Keratinocyte (primary cell): Measurements from ENCODE around the gene SST. TPM values are rescaled to one million over a fixed set of nuclear protein-coding genes. Genes with fewer than 3 reads are reported as not detected.

Experiments used
- DNase-seq: peaks from one replicate; pipeline ENCODE4 v3.0.0-alpha.2; 2011; ENCODE audit warnings: low read depth, missing footprints, low spot score
- FAIRE-seq: peaks from 2 replicates; lab custom pipeline; 2011; peaks lifted over from hg19 to GRCh38; lab: Jason Lieb, UNC
- H2AFZ ChIP-seq: 2 replicates; pipeline ENCODE4 v1.6.0; 2012; ENCODE audit warnings: low read length, control low read depth, inconsistent platforms; ENCODE audit not compliant: control insufficient read depth
- H3K27ac ChIP-seq: 2 replicates; pipeline ENCODE4 v1.5.1; 2011; ENCODE audit warnings: low read length; ENCODE audit not compliant: control insufficient read depth, insufficient read depth
- H3K27me3 ChIP-seq: 3 replicates; pipeline ENCODE4 v1.6.0; 2011; ENCODE audit warnings: low read length; ENCODE audit not compliant: control insufficient read depth, insufficient read depth; ENCODE audit errors: extremely low read depth
- H3K36me3 ChIP-seq, 2 experiments: 2 replicates in 1 of 2; 3 replicates in 1 of 2; pipeline ENCODE4 v1.5.1; 2011; ENCODE audit warnings: low read length in 2 of 2, mild to moderate bottlenecking in 1 of 2; ENCODE audit not compliant: control insufficient read depth in 2 of 2, insufficient read depth in 2 of 2; ENCODE audit errors: extremely low read depth in 1 of 2
- H3K4me1 ChIP-seq: 3 replicates; pipeline ENCODE4 v1.5.1; 2011; ENCODE audit warnings: low read length; ENCODE audit not compliant: control insufficient read depth, insufficient read depth; ENCODE audit errors: extremely low read depth
- H3K4me2 ChIP-seq: 3 replicates; pipeline ENCODE4 v1.6.0; 2011; ENCODE audit warnings: low read depth, low read length; ENCODE audit not compliant: control insufficient read depth, insufficient read depth; ENCODE audit errors: extremely low read depth
- H3K4me3 ChIP-seq, 3 experiments: fragments of 200-600 bp in 1 of 3; sonication (generic) in 1 of 3; 2 replicates in 2 of 3; 3 replicates in 1 of 3; pipeline ENCODE4 v1.5.1; 2011 to 2016; ENCODE audit warnings: low read length in 3 of 3, mild to moderate bottlenecking in 3 of 3, control low read depth in 2 of 3, inconsistent platforms in 1 of 3, low read depth in 1 of 3, mixed read lengths in 1 of 3, mixed run types in 1 of 3, moderate library complexity in 1 of 3; ENCODE audit not compliant: control insufficient read depth in 2 of 3, insufficient read depth in 2 of 3; ENCODE audit errors: extremely low read depth in 1 of 3
- H3K79me2 ChIP-seq: 2 replicates; pipeline ENCODE4 v1.6.0; 2012; ENCODE audit warnings: low read length; ENCODE audit not compliant: control insufficient read depth, insufficient read depth
- H3K9ac ChIP-seq: 3 replicates; pipeline ENCODE4 v1.6.0; 2011; ENCODE audit warnings: low read length; ENCODE audit not compliant: control insufficient read depth, insufficient read depth; ENCODE audit errors: extremely low read depth
- H3K9me1 ChIP-seq: 3 replicates; pipeline ENCODE4 v1.6.0; 2011; ENCODE audit warnings: low read length; ENCODE audit not compliant: control insufficient read depth, insufficient read depth; ENCODE audit errors: extremely low read depth
- H3K9me3 ChIP-seq: 2 replicates; pipeline ENCODE4 v1.5.1; 2012; ENCODE audit warnings: low read depth, low read length; ENCODE audit not compliant: control insufficient read depth
- H4K20me1 ChIP-seq: 3 replicates; pipeline ENCODE4 v1.6.0; 2011; ENCODE audit warnings: low read length; ENCODE audit not compliant: control insufficient read depth, insufficient read depth; ENCODE audit errors: extremely low read depth
- EZH2 ChIP-seq: IDR thresholded peaks from one replicate; pipeline ENCODE4 v1.6.1; 2012; ENCODE audit warnings: inconsistent platforms, mild to moderate bottlenecking, low read length, moderate library complexity
- dilution Hi-C: fragments of 300-500 bp; cut with MboI; formaldehyde crosslinking; loops from one replicate; pipeline ENCODE4 v1.7.0; 2020; ENCODE audit warnings: low sequenced_read_pairs; ENCODE audit not compliant: extremely low pct_ligation_motif_present
- polyA plus RNA-seq, 5 experiments: library from polyadenylated mRNA; depleted of rRNA in 3 of 5; stranded (reverse) in 3 of 5; stranded (forward) in 1 of 5; unstranded in 1 of 5; fragments of >200 nt; gene quantifications; 1 replicate in 1 of 5; 2 replicates in 3 of 5; 3 replicates in 1 of 5; pipeline versions ENCODE4 v1.2.1 to v1.2.3, GENCODE V29; 2011 to 2012; ENCODE audit warnings: missing spikeins in 2 of 5, low read depth in 1 of 5, low replicate concordance in 1 of 5
- TF ChIP-seq, protein P1 (sequence below), 3 experiments: IDR thresholded peaks in 1 of 3; conservative IDR thresholded peaks in 1 of 3; optimal IDR thresholded peaks in 1 of 3; 2 replicates in 2 of 3; 3 replicates in 1 of 3; pipeline versions ENCODE3 to v1.5.1; 2011; ENCODE audit warnings: low read length in 3 of 3, mild to moderate bottlenecking in 3 of 3, moderate library complexity in 2 of 3, control low read depth in 1 of 3, inconsistent platforms in 1 of 3; ENCODE audit not compliant: insufficient read depth in 2 of 3; ENCODE audit errors: extremely low read depth in 1 of 3

SST gene
- polyA plus RNA-seq, 1 donor (not counting 4 experiments of a cell fraction or from before 2014, with no cell fraction given), result not detected

DNA sequence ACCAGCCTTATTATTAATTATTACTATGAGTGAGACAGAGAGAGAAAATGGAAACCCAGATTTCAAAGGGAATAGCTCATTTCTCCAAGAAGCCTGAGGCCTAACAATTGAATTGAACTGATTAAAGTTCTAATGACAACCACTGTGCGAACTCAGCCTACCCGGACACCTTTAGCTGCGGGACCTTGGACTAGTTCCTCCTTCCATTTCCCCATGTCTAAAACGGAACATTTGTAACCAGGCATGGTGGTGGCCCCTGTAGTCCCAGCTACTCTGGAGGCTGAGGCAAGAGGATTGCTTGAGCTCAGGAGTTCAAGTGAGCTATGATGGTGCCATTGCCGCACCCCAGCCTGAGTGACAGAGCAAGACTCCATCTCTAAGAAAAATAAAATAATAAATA lies 48.6 kb upstream of the SST start:
- no peak for TF ChIP-seq EZH2
- TF ChIP-seq, protein P1, sequence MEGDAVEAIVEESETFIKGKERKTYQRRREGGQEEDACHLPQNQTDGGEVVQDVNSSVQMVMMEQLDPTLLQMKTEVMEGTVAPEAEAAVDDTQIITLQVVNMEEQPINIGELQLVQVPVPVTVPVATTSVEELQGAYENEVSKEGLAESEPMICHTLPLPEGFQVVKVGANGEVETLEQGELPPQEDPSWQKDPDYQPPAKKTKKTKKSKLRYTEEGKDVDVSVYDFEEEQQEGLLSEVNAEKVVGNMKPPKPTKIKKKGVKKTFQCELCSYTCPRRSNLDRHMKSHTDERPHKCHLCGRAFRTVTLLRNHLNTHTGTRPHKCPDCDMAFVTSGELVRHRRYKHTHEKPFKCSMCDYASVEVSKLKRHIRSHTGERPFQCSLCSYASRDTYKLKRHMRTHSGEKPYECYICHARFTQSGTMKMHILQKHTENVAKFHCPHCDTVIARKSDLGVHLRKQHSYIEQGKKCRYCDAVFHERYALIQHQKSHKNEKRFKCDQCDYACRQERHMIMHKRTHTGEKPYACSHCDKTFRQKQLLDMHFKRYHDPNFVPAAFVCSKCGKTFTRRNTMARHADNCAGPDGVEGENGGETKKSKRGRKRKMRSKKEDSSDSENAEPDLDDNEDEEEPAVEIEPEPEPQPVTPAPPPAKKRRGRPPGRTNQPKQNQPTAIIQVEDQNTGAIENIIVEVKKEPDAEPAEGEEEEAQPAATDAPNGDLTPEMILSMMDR (optimal IDR thresholded peaks at IDR 0.05 in 1 of 3, IDR thresholded peaks at IDR 0.05 in 1 of 3, conservative IDR thresholded peaks at IDR 0.05 in 1 of 3; ENCODE audit: extremely low read depth in 1 of 3, insufficient read depth in 2 of 3, low read length in 3 of 3), result no peak
- Histone ChIP-seq H3K9ac (no peak overlapping the region), H3K9me1 (no peaks in the 10 kb centered on the region), H3K27ac (no peak overlapping the region), H3K4me2 (no peak overlapping the region), H3K27me3 (no peaks in the 10 kb centered on the region), H3K79me2 (no peaks in the 10 kb centered on the region), H2AFZ (no peak overlapping the region), H3K9me3 (no peaks in the 10 kb centered on the region), H3K4me3 (no peak overlapping the region), H4K20me1 (no peaks in the 10 kb centered on the region), H3K4me1 (no peaks in the 10 kb centered on the region), H3K36me3 (peaks cover 11% of the 10 kb centered on the region in 2 experiments)
- DNase-seq, result no peak
- no peak for FAIRE-seq
- dilution Hi-C loops, result no loop called here

- Histone ChIP-seq H2AFZ (no peak overlapping the region), H3K27me3 (no peaks in the 10 kb centered on the region), H3K4me2 (no peak overlapping the region), H3K9me3 (no peaks in the 10 kb centered on the region), H3K9ac (no peak overlapping the region), H3K79me2 (no peaks in the 10 kb centered on the region), H3K4me1 (no peaks in the 10 kb centered on the region), H3K36me3 (peaks cover 7 to 11% of the 10 kb centered on the region in 2 experiments), H3K27ac (no peak overlapping the region), H3K9me1 (no peaks in the 10 kb centered on the region), H3K4me3 (no peak overlapping the region), H4K20me1 (no peaks in the 10 kb centered on the region)
- dilution Hi-C loops, result no loop called here
- DNase-seq, result no peak
- TF ChIP-seq, protein P1 (optimal IDR thresholded peaks at IDR 0.05 in 1 of 3, IDR thresholded peaks at IDR 0.05 in 1 of 3, conservative IDR thresholded peaks at IDR 0.05 in 1 of 3; ENCODE audit: extremely low read depth in 1 of 3, insufficient read depth in 2 of 3, low read length in 3 of 3), result no peak
- TF ChIP-seq EZH2, result no peak
- FAIRE-seq, result no peak
Measured at GRCh38 chr3:187717572-187717971, 47.4 kb upstream of the SST start.
